ENCODE data around the gene CDH13. TPM values are rescaled to one million over a fixed set of nuclear protein-coding genes. Genes with fewer than 3 reads are reported as not detected.
A peak's percentile ranks its signal among the peaks of the same experiment; 100 is the strongest.

The CDH13 gene
- total RNA-seq, 1 donor = 102 TPM

DNA sequence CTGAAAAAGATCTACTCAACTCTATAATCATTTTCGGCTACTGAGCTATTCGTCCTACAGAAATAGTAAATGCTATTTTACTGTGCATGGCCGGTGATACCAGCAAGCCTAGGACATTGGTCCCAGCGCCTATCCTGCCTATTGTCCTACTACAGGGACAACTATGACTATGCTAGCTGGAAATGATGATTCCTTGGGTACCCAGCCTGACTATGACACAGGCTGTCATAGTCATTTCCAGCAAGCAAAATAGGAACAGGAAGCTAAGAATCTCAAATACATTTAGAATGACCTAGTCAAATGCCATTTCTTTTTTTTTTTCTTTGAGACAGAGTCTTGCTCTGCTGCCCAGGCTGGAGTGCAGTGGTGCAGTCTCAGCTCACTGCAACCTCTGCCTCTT, 1147.3 kb downstream of the CDH13 start:
- no peak overlapping the region for H3K4me2 ChIP-seq (ENCODE audit: insufficient read depth, low read length)
- H3K9me3 ChIP-seq (ENCODE audit: low read depth, low read length) = no peaks in the 10 kb centered on the region
- no peak for DNase-seq (ENCODE audit: insufficient read length, low spot score, missing footprints)
- no peaks in the 10 kb centered on the region for H3K79me2 ChIP-seq (ENCODE audit: insufficient read depth, low read length)
- TF ChIP-seq, protein P1, sequence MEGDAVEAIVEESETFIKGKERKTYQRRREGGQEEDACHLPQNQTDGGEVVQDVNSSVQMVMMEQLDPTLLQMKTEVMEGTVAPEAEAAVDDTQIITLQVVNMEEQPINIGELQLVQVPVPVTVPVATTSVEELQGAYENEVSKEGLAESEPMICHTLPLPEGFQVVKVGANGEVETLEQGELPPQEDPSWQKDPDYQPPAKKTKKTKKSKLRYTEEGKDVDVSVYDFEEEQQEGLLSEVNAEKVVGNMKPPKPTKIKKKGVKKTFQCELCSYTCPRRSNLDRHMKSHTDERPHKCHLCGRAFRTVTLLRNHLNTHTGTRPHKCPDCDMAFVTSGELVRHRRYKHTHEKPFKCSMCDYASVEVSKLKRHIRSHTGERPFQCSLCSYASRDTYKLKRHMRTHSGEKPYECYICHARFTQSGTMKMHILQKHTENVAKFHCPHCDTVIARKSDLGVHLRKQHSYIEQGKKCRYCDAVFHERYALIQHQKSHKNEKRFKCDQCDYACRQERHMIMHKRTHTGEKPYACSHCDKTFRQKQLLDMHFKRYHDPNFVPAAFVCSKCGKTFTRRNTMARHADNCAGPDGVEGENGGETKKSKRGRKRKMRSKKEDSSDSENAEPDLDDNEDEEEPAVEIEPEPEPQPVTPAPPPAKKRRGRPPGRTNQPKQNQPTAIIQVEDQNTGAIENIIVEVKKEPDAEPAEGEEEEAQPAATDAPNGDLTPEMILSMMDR (IDR thresholded peaks at IDR 0.05; ENCODE audit: extremely low read depth, low read depth, low read length) = no peak
- no peaks in the 10 kb centered on the region for H4K20me1 ChIP-seq (ENCODE audit: insufficient read depth, low read length)
- H3K27me3 ChIP-seq (ENCODE audit: insufficient read depth, low read length) = peaks cover 6% of the 10 kb centered on the region
- H3K27ac ChIP-seq (ENCODE audit: low read depth, low read length) = no peak overlapping the region
- no peaks in the 10 kb centered on the region for H3K4me1 ChIP-seq (ENCODE audit: insufficient read depth, low read length)
- no peak overlapping the region for H2AFZ ChIP-seq (ENCODE audit: low read length)
- no peak overlapping the region for H3K4me3 ChIP-seq (ENCODE audit: insufficient read depth, low read length)
- no peaks in the 10 kb centered on the region for H3K36me3 ChIP-seq (ENCODE audit: insufficient read depth, low read length)

DNA sequence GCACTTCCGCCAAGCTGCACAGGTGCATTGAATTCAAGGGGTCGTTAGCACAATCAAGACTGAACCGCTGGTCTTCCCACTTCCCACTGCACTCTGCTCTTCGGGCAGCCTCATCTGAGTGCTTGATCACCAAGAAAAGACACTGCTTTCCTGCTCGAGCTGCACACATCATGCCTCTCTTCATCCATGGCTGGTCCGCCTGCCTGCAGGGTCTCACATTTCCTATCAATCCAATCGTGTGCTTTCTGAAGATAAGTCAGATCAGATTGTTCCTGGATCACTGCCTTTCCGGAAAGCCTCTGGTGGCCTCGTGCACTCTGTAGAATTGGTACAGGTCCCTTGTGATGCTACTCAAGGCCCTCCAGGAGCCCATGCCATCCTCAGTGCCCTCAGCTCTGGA, 1150.2 kb downstream of the CDH13 start:
- H3K4me2 ChIP-seq (ENCODE audit: insufficient read depth, low read length) = no peak overlapping the region
- H2AFZ ChIP-seq (ENCODE audit: low read length) = no peak overlapping the region
- peaks cover 6% of the 10 kb centered on the region for H3K27me3 ChIP-seq (ENCODE audit: insufficient read depth, low read length)
- no peak overlapping the region for H3K27ac ChIP-seq (ENCODE audit: low read depth, low read length)
- H3K9me3 ChIP-seq (ENCODE audit: low read depth, low read length) = no peaks in the 10 kb centered on the region
- TF ChIP-seq, protein P1 (IDR thresholded peaks at IDR 0.05; ENCODE audit: extremely low read depth, low read depth, low read length) = no peak
- no peak for DNase-seq (ENCODE audit: insufficient read length, low spot score, missing footprints)
- no peaks in the 10 kb centered on the region for H3K79me2 ChIP-seq (ENCODE audit: insufficient read depth, low read length)
- H4K20me1 ChIP-seq (ENCODE audit: insufficient read depth, low read length) = no peaks in the 10 kb centered on the region
- H3K4me1 ChIP-seq (ENCODE audit: insufficient read depth, low read length) = peaks cover 2% of the 10 kb centered on the region
- no peak overlapping the region for H3K4me3 ChIP-seq (ENCODE audit: insufficient read depth, low read length)
- H3K36me3 ChIP-seq (ENCODE audit: insufficient read depth, low read length) = no peaks in the 10 kb centered on the region

DNA sequence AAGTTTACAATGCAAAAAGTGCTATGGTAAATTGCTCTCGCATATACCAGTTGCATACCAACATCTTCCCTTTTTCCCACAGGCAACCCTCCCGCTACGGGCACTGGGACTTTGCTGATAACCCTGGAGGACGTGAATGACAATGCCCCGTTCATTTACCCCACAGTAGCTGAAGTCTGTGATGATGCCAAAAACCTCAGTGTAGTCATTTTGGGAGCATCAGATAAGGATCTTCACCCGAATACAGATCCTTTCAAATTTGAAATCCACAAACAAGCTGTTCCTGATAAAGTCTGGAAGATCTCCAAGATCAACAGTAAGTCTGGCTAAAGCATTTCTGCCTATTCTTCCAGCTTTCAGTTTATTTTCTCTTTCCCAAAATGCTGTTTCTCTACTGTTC, 1153.1 kb downstream of the CDH13 start:
- no peak overlapping the region for H3K27ac ChIP-seq (ENCODE audit: low read depth, low read length)
- H3K4me2 ChIP-seq (ENCODE audit: insufficient read depth, low read length) = peak overlapping the region; percentile 54
- TF ChIP-seq, protein P1 (IDR thresholded peaks at IDR 0.05; ENCODE audit: extremely low read depth, low read depth, low read length) = no peak
- H2AFZ ChIP-seq (ENCODE audit: low read length) = no peak overlapping the region
- DNase-seq (ENCODE audit: insufficient read length, low spot score, missing footprints) = peak; percentile 87
- H3K9me3 ChIP-seq (ENCODE audit: low read depth, low read length) = no peaks in the 10 kb centered on the region
- peaks cover 6% of the 10 kb centered on the region for H3K27me3 ChIP-seq (ENCODE audit: insufficient read depth, low read length)
- no peaks in the 10 kb centered on the region for H3K79me2 ChIP-seq (ENCODE audit: insufficient read depth, low read length)
- H3K4me3 ChIP-seq (ENCODE audit: insufficient read depth, low read length) = no peak overlapping the region
- no peaks in the 10 kb centered on the region for H3K36me3 ChIP-seq (ENCODE audit: insufficient read depth, low read length)
- H3K4me1 ChIP-seq (ENCODE audit: insufficient read depth, low read length) = peaks cover 2% of the 10 kb centered on the region
- no peaks in the 10 kb centered on the region for H4K20me1 ChIP-seq (ENCODE audit: insufficient read depth, low read length)

DNA sequence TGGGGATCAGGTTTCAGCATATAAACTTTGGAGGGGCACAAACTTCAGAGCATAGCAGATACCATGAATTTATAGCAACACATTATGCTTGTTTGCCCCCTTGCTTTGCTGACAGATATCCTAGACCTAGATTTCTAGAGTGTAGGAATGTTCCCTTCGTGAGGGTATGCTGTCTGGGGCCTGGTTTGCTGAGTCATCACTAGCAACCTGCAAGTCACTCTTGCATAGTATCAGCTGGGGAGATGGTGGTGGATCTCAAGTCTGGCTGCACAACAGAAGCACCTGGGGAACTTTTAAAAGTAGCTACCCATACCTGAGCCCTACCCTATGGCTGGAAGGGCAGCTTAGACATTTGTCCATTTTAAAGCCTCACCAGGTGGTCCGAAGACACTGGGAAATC, 1158.7 kb downstream of the CDH13 start:
- TF ChIP-seq, protein P1 (IDR thresholded peaks at IDR 0.05; ENCODE audit: extremely low read depth, low read depth, low read length) = no peak
- no peaks in the 10 kb centered on the region for H3K36me3 ChIP-seq (ENCODE audit: insufficient read depth, low read length)

More for the DNA sequence above, 1158.7 kb downstream of the CDH13 start:
- Histone ChIP-seq H3K4me1 (ENCODE audit: insufficient read depth, low read length) (no peaks in the 10 kb centered on the region), H3K9me3 (ENCODE audit: low read depth, low read length) (no peaks in the 10 kb centered on the region), H3K27ac (ENCODE audit: low read depth, low read length) (no peak overlapping the region), H3K27me3 (ENCODE audit: insufficient read depth, low read length) (no peaks in the 10 kb centered on the region), H2AFZ (ENCODE audit: low read length) (no peak overlapping the region), H3K4me3 (ENCODE audit: insufficient read depth, low read length) (no peak overlapping the region), H3K4me2 (ENCODE audit: insufficient read depth, low read length) (no peak overlapping the region), H3K79me2 (ENCODE audit: insufficient read depth, low read length) (no peaks in the 10 kb centered on the region), H4K20me1 (ENCODE audit: insufficient read depth, low read length) (no peaks in the 10 kb centered on the region)
- no peak for DNase-seq (ENCODE audit: insufficient read length, low spot score, missing footprints)
